Thyroid gland (tissue), 4 donors: ENCODE data around the gene TOGARAM1. TPM values are rescaled to one million over a fixed set of nuclear protein-coding genes. Genes with fewer than 3 reads are reported as not detected.

Experiments used
- DNase-seq, 2 donors: peaks; one replicate each; pipeline ENCODE4 v3.0.0-alpha.2; 2019
- H3K27ac ChIP-seq, 3 donors: fragments of 200-600 bp; sonication (generic); 1 replicate in 2 of 3; 2 replicates in 1 of 3; pipeline ENCODE4 v1.5.1; 2016 to 2019; ENCODE audit warnings: mild to moderate bottlenecking in 1 of 3, moderate library complexity in 1 of 3
- H3K27me3 ChIP-seq: fragments of 200-600 bp; sonication (generic); one replicate; pipeline ENCODE4 v1.5.1; 2019
- H3K36me3 ChIP-seq, 2 donors: fragments of 200-600 bp; sonication (generic); one replicate each; pipeline ENCODE4 v1.5.1; 2016 to 2019
- H3K4me1 ChIP-seq, 2 donors: fragments of 200-600 bp; sonication (generic); one replicate each; pipeline ENCODE4 v1.5.1; 2017 to 2019
- H3K4me3 ChIP-seq, 3 donors: fragments of 200-600 bp; sonication (generic); replicated peaks in 1 of 3; 1 replicate in 2 of 3; 2 replicates in 1 of 3; pipeline ENCODE4 v1.5.1; 2016; ENCODE audit warnings: mild to moderate bottlenecking in 1 of 3
- H3K9me3 ChIP-seq: fragments of 200-600 bp; sonication (generic); one replicate; pipeline ENCODE4 v1.5.1; 2017
- CTCF ChIP-seq, 6 experiments: fragments of 200-600 bp in 3 of 6; fragments of 450-650 bp in 3 of 6; sonication (generic) in 3 of 6; IDR thresholded peaks; one replicate each; pipeline ENCODE4 v1.5.1; 2016 to 2019; ENCODE audit warnings: antibody characterized with exemption in 6 of 6, mild to moderate bottlenecking in 2 of 6, inconsistent platforms in 1 of 6, moderate library complexity in 1 of 6
- POLR2A ChIP-seq, 2 donors: fragments of 450-650 bp; IDR thresholded peaks; one replicate each; pipeline ENCODE4 v1.6.1; 2017; ENCODE audit warnings: antibody characterized with exemption in 2 of 2, mild to moderate bottlenecking in 2 of 2, moderate library complexity in 1 of 2
- WGBS, 2 donors: methylation state at CpG; one replicate each; pipeline ENCODE4 v1.1.5; 2017; 5-methylcytosine and 5-hydroxymethylcytosine counted together
- intact Hi-C: fragments of 100-400 bp; cut with DNase I; formaldehyde crosslinking; loops from one replicate; pipeline ENCODE4 v1.15.1; 2023
- total RNA-seq, 4 donors: library from RNA; depleted of rRNA; stranded (reverse); fragments of >200 nt; gene quantifications; one replicate each; pipeline ENCODE4 v1.2.3, GENCODE V29; 2016

TOGARAM1 gene
- total RNA-seq, 4 donors from 2014 or later: 30.3 to 54.8 (median 36.2) TPM

- Histone ChIP-seq H3K27me3 (no peaks in the 10 kb centered on the region), H3K4me1 (peaks cover 2 to 4% of the 10 kb centered on the region in 2 donors), H3K36me3 (no peaks in the 10 kb centered on the region), H3K9me3 (no peaks in the 10 kb centered on the region), H3K4me3 (no peak overlapping the region), H3K27ac (no peak overlapping the region)
- no peak for TF ChIP-seq POLR2A (IDR thresholded peaks at IDR 0.05)
- TF ChIP-seq CTCF (IDR thresholded peaks at IDR 0.05): no peak
- intact Hi-C loops: no loop called here
- 82 to 89% methylated on average over 3 of the region's 3 CpGs for WGBS, 2 donors
- no peak for DNase-seq
Observed at GRCh38 chr14:44995196-44995595, 33.2 kb downstream of the TOGARAM1 start.

- Histone ChIP-seq H3K4me3 (no peak overlapping the region), H3K36me3 (no peaks in the 10 kb centered on the region), H3K27ac (no peak overlapping the region), H3K9me3 (no peaks in the 10 kb centered on the region), H3K4me1 (peaks cover 0 to 4% of the 10 kb centered on the region in 2 donors), H3K27me3 (no peaks in the 10 kb centered on the region)
- no peak for DNase-seq
- intact Hi-C loops: no loop called here
- 90 to 92% methylated on average over 4 of the region's 4 CpGs for WGBS, 2 donors
- TF ChIP-seq CTCF (IDR thresholded peaks at IDR 0.05) (no peak), POLR2A (IDR thresholded peaks at IDR 0.05) (no peak)
Observed at GRCh38 chr14:44995770-44996294, 33.8 kb downstream of the TOGARAM1 start.

- TF ChIP-seq POLR2A (IDR thresholded peaks at IDR 0.05) (no peak), CTCF (IDR thresholded peaks at IDR 0.05) (no peak)
- intact Hi-C loops: no loop called here
- DNase-seq: no peak
- H3K4me1 ChIP-seq: no peaks in the 10 kb centered on the region
- no peaks in the 10 kb centered on the region for H3K36me3 ChIP-seq
- H3K4me3 ChIP-seq: no peak overlapping the region
- no peaks in the 10 kb centered on the region for H3K27me3 ChIP-seq
- no peak overlapping the region for H3K27ac ChIP-seq
- 95% methylated on average over 2 of the region's 2 CpGs for WGBS, 2 donors
- no peaks in the 10 kb centered on the region for H3K9me3 ChIP-seq
Observed at GRCh38 chr14:45003924-45004323, 41.9 kb downstream of the TOGARAM1 start.

GRCh38 chr14:45015133-45015532 is 53.1 kb downstream of the TOGARAM1 start:
- Histone ChIP-seq H3K27me3 (no peaks in the 10 kb centered on the region), H3K4me3 (no peak overlapping the region), H3K27ac (no peak overlapping the region), H3K4me1 (no peaks in the 10 kb centered on the region), H3K9me3 (no peaks in the 10 kb centered on the region), H3K36me3 (peaks cover 0 to 5% of the 10 kb centered on the region in 2 donors)
- WGBS, 2 donors: 98 to 100% methylated on average over 3 of the region's 3 CpGs
- intact Hi-C loops: no loop called here
- no peak for TF ChIP-seq CTCF (IDR thresholded peaks at IDR 0.05)
- no peak for TF ChIP-seq POLR2A (IDR thresholded peaks at IDR 0.05)
- no peak for DNase-seq

GRCh38 chr14:45028107-45028626 is 66.2 kb downstream of the TOGARAM1 start:
- no peak for DNase-seq
- intact Hi-C loops: no loop called here
- Histone ChIP-seq H3K27ac (no peak overlapping the region), H3K4me1 (no peaks in the 10 kb centered on the region), H3K27me3 (no peaks in the 10 kb centered on the region), H3K9me3 (no peaks in the 10 kb centered on the region), H3K36me3 (peaks cover 0 to 9% of the 10 kb centered on the region in 2 donors), H3K4me3 (no peak overlapping the region)
- 89 to 93% methylated on average over 2 of the region's 2 CpGs for WGBS, 2 donors
- TF ChIP-seq CTCF (IDR thresholded peaks at IDR 0.05) (no peak), POLR2A (IDR thresholded peaks at IDR 0.05) (no peak)
